GM21576 (cell line): ENCODE data around the gene SULT6B1.
"Not testable (repeated sequence)": the region's sequence is repeated elsewhere in the genome, so short reads cannot be mapped to it uniquely, and the experiment has no call there.

Experiments
- ATAC-seq: cut with Tn5 transposase; IDR thresholded peaks from one replicate; pipeline ENCODE4 v1.9.1; 2021; ENCODE audit warnings: mild to moderate bottlenecking, moderate library complexity; ENCODE audit not compliant: unreplicated experiment

Gene SULT6B1, protein sequence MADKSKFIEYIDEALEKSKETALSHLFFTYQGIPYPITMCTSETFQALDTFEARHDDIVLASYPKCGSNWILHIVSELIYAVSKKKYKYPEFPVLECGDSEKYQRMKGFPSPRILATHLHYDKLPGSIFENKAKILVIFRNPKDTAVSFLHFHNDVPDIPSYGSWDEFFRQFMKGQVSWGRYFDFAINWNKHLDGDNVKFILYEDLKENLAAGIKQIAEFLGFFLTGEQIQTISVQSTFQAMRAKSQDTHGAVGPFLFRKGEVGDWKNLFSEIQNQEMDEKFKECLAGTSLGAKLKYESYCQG

DNA sequence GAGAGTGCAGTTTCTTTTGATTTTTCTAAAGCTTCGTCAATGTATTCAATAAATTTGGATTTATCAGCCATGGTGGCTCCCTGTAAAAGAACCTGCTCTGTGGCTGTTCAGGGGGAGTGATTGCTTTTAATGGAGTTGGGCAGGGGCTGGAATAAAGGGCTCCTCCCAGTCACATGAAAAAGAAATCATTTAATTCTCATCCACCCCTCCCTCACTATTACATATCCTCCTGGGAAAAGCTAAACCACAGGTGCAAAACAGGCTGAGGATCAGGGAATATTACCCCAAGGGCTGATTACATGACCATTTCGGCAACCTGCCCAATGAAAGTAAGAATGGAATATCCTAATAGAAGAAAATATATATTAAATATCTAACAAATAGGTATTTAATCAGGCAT lies at the start of gene SULT6B1:
SULT6B1 (minus strand) TSS at position 101 of the 400 bp plus-strand sequence; CDS start at position 71, 30 bp downstream.
- ATAC-seq, result no peak

DNA sequence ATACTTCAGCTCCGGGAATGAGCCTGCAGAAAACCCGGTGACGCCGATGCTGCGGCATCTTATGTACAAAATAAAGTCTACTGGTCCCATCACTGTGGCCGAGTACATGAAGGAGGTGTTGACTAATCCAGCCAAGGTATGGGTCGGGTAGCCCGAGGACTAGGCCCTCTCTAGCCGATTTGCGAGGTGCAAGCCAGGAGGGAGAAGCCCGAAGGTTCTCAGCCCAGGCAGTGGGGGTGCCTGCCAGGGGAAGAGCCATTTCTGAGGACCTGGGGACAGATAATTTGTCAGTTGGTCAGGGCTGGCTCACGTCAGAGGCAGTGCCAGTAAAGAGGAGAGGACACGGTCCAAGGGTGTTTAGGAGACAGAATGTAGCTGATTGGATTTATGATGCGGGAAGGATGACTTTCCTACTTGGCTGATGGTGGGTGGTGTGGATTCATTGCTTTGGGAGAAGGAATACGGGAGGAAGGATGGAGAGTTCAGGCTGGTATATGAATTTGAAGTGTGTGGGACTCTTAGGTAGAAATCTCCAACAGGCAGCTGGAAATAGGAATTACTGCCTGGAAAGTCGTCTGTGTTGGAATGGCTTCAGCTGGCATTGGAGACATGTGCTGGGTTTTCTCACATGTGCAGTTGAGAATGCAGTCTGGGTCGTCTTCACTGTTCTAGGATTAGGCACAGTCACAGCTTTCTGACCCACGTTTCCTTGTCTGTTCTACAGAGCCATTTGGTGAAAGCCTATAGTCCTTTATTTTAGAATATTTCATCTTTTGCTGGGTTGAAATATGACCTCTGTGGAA lies 43.9 kb upstream of the SULT6B1 start:
- no peak for ATAC-seq

DNA sequence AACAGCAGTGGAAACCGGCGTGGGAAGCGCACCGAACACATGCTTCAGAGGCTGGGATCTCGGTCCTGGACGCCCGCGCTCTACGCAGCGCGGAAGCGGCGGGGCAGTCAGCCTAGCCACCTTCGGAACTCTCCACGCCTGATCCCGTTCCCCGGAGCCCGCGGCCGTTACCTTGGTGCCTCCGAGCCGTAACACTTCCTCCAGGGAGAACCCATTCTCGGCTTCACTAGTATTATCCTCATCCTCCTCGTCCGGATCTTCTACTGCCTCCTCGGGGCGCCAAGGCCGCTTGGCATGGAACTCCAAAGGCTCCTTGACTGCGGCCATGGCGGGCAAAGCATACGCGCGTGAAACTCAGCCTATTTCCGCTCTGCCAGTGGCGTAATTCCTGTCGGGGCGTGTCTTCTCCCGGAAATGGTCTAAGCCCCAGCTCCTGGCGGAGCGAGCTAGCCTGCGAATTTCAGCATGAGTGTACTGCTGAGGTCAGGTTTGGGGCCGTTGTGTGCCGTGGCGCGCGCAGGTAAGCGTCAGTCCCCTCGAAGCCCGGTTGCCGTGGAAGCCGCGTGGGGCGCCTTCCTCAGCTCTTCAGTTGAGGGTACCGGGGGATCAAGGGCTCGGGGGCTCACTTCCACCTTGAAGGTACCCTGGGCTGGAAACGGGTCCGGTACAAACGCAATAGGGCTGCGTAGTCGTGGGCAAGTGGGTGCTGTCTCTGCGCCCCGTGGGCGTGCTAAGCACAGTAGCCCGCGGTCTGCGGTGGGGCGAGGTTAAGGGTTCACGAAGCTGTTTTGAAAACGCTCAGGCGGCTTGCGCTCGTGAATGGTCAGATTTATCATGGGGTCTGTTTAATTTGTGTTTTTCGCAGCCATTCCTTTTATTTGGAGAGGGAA lies 43.0 kb upstream of the SULT6B1 start, which contains the start of the genes CEBPZ and NDUFAF7:
CEBPZ (minus strand) TSS at position 356 of the 890 bp plus-strand sequence; CDS start at position 327, 29 bp downstream.
NDUFAF7 (plus strand) TSS at position 418 of the 890 bp plus-strand sequence; CDS start at position 466, 48 bp downstream.
- ATAC-seq, result peak; percentile 93

DNA sequence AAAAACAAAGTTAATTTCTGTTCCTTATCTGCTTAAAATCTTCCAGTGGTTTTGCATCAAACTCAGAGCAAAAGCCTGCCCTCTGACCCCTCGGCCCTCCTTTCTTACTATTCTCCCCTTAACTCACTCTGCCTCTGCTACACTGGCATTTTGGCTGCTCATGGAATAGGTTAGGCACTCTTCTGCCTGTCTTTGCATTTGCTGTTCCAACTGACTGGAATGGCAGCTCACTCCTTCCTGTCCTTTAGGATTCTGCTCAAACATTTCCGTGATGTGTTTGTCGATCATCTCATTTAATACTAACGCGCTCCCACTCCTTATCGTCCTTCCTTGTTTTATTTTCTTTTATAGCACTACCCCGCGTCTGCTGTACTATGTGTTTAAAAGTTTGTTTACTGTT lies 42.1 kb upstream of the SULT6B1 start:
- ATAC-seq, result no peak

DNA sequence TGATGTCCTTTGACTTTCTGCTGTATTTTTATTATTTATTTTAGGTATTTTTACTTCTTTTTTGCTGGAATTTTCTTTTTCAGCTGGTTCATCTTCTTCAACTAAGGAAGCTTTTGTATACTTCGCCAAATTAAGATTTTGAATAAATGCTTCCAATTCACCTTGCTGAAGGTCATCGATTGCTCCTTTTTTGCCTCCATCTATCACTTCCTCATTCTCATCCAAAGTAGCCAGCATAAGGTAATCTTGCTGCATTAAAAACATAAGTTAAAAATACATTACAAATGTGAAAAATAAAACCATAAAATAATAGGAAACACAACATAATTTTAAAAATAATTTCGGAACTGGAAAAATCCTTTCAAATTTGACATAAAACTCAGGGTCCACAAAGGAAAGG lies 40.3 kb upstream of the SULT6B1 start:
- ATAC-seq, result no peak

DNA sequence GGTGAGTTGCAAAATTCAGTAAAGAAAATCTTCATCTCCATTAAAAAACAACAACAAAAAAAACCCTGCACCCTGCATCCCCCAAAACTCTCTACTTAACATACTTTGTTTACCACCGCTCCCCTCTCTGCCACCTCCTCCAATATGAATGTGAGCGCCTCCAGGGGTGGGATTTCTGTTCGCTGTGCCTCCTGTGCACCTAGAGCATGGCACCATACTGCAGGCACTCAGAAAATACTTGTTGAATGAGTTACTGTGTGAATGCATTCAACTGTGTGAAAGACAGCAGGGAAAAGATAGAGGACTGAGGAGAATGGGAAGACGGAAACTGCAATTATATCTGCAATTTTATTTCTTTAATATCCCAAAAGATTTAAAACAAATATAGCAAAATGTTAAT lies 38.4 kb upstream of the SULT6B1 start:
- ATAC-seq, result no peak

DNA sequence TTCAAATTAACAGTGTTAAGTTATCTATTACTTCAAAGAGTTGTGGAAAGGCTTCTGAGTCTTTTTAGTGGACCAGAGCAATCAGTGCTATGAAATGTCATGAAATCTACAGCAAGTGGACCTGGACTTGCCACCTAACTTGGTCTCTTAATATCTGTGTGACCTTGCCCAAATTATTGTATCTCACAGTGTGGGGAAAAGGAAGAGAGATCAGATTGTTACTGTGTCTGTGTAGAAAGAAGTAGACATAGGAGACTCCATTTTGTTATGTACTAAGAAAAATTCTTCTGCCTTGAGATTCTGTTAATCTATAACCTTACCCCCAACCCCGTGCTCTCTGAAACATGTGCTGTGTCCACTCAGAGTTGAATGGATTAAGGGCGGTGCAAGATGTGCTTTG lies 36.7 kb upstream of the SULT6B1 start:
- ATAC-seq, result not testable (repeated sequence)

DNA sequence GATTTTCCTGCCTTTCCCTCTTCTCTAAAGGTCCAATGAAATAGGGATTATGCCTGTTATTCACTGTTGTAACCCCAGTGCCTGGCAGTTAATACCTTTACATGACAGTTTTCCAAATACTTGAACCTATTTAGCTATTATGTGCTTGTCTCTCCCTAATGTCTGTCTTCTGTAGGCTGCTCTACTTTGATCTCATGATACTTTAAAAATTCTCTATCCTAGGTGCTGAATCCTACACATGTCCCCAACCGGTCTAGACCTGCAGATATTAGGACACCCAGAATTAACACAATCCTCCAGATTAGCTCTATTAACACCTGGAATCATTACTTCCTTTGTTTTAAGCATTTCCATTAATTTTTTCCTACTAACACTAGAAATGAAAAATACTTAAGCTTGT lies 35.6 kb upstream of the SULT6B1 start:
- no peak for ATAC-seq

DNA sequence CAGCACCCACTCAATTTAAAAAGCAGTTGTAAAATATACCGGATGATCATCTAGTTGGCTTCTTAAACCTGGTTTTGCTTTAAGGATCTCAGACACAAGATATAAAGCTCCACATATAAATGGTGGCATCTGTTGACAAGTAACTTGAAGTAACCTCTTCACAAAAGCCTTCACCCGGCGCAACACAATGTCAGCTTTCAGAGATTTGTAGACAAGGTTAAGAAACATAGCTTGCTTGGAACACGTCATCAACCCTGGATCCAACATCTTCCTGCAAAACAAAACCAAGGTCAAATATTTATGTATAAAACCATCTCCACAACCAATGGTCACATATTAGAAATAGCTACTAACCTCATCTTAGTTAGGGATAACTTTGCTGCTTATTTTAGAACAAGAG lies 34.7 kb upstream of the SULT6B1 start:
- ATAC-seq, result no peak

DNA sequence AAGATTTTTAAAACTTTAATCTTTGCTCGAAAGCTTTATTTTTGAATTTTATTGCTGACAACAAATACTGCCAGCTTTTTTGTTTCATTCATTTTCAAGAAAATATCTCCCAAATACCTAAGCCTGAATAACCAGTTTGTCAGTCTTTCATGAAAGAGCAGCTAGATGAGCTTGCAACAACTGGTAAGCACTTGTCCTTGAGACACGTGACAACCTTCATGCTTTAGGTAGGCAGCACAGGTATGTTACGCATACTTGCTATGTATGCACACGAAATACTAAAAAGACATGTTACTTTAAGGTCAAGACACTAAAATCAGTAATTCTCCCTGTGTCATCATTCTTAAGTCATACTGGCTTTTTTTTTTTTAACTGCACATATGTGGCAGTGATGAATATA lies 30.6 kb upstream of the SULT6B1 start:
- ATAC-seq, result no peak

DNA sequence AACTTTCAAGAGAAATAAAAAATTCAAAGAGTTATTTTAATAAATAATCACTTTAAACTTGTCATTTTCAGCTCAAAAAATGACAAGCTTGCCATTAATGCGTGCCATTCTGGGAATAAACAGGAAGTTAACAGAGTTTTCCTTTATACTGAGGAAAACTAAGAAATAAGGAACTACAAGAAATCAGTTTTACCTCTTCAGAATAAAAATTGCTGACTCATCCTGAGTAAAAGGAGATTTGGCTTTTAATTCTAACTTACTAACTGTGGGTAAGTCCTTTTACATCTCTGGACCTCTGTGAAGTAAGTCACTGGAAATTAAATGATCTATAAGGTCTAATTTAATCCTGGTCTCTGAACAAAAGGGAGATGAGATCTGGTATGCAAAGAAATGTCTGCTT lies 26.8 kb upstream of the SULT6B1 start:
- no peak for ATAC-seq

DNA sequence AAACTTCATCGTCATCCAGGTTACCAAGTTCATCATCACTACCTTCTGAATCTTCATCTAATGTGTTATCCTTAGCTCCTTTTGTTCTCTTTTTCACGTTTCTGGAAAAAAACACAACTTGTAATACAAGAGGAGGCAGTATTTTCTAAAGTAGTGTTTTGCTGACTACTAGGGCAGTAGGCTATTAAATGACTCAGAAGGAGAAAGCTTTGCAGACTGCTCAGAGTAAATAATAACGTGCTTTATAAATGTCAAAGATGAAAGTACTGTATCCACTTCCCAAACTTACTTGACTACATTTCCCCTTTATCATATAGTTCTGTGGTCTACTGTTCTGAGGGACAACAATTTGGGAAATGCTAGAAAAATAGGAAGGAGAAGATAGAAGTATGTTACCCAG lies 23.5 kb upstream of the SULT6B1 start:
- no peak for ATAC-seq

DNA sequence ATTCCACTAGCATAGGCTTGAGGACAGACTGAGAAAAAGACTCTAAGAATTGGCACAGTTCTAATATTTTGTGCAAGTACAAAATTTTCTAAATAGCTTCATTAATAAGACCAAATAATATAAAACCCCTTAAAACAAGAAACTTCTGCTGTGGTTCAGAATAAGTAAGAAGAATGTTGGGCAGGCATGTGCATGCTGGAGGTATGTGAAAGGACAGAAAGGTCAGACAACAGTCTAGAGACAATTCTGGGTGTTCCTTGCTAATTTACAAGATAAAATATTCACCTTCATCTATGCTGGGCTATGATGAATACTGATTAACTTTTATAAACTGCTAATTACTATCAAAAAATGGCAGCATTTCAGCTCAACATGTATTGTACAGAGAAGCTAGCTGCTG lies 22.7 kb upstream of the SULT6B1 start:
- ATAC-seq, result no peak

DNA sequence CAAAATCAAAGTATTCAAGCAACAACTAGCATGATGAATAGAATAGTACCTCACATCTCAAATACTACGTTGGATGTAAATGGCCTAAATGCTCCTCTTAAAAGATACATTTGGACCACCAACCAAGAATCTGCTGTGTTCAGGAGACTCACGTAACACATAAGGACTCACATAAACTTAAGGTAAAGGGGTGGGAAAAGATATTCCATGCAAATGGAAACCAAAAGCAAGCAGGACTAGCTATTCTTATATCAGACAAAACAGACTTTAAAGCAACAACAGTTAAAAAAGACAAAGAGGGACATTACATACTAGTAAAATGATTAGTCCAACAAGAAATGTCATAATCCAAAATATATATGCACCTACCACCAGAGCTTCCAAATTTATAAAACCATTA lies 18.3 kb upstream of the SULT6B1 start:
- not testable (repeated sequence) for ATAC-seq

DNA sequence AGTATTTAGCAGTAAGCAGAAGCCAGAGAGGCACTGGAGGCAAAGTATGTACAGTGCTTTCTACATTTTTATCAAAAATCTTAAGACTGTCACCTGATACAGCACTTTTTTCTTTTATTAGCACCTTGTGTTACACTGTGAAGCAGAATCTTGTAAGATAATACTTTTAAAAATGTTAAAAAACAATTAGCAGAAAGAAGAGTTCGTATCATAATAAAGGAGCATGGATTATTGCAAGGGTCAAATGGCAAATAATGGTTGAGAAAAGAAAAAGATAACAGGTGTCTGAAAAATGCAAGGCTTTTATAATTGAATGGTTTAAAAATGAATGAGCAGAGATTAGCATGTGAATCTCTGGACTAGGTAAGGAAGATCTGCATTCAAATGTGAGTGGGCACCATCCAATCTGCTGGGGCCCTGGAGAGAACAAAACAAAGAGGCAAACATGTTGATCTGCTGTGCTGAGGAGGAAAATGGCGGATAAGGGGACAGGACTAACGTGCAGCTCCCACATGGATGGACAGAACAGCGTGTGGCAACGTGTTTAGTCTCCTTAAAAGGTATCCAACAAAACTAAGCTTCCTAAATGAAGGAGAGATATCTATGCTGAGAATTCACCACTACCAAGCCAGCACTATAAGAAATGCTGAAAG lies 17.3 kb upstream of the SULT6B1 start:
- no peak for ATAC-seq

DNA sequence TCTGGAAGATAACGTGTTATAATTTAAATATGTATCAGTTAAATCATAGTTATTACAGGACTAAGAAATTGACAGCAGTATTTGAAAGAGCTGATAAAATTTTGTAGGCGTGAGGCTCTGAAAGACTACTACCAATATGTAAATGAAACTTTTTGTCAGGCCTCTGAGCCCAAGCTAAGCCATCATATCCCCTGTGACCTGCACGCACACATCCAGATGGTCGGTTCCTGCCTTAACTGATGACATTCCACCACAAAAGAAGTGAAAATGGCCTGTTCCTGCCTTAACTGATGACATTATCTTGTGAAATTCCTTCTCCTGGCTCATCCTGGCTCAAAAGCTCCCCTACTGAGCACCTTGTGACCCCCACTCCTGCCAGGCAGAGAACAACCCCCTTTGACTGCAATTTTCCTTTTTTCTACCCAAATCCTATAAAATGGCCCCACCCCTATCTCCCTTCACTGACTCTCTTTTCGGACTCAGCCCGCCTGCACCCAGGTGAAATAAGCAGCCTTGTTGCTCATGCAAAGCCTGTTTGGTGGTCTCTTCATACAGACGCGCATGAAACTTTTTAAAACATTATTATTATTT lies 16.7 kb upstream of the SULT6B1 start:
- not testable (repeated sequence) for ATAC-seq

DNA sequence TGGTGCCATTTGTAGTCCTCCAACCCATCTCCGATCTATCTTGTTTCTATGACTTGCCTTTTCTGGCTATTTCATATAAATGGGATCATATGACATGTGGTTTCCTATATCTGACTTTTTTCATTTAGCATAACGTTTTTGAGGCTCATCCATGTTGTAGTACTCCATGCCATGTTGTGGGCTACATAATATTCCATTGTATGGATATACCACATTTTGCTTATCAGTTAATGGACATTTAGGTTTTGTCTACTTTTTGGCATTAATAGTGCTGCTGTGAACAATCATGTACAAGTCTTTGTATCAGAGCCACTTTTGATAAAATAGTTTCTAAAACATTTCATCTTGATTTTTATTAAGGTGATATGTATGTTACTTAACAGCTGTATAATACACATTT lies 15.2 kb upstream of the SULT6B1 start:
- ATAC-seq, result no peak

DNA sequence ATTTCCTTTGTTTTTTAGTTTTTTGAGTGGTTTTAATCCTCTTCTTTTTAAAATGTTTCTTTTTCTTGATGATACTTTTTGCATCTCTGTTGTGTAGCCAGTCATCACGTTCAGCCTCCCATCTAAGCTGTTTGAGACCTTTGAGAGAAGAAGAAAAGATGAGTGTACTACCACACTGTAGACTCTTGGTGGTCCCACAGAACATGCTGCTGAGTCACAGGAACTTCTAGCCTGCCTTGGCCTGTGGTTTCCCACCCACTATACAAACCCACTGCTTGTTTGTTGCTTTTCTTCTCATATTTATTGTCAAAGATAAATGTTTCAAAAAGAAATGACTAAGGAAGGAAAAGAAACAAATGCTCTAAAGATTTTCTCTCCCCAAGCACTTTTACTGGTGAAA lies 13.3 kb upstream of the SULT6B1 start:
- ATAC-seq, result no peak

DNA sequence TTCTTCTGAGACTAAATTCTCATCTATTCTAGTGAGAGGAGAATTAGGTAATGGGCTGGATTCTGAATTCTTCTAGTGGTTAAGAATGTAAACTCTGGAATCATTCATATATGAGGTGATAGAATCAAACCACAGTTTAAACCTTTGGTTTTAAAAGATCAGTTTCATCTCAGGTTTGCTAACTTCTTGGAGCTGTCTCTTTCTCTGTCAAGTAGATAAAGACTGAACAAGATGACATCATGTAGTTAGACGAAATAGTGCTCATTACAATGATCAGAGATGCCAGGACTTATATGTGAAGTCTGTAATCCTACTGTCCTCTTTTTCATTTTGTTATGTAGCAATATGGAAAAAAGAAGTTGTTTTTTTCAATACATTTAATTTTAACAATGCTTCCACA lies 12.7 kb upstream of the SULT6B1 start:
- no peak for ATAC-seq

DNA sequence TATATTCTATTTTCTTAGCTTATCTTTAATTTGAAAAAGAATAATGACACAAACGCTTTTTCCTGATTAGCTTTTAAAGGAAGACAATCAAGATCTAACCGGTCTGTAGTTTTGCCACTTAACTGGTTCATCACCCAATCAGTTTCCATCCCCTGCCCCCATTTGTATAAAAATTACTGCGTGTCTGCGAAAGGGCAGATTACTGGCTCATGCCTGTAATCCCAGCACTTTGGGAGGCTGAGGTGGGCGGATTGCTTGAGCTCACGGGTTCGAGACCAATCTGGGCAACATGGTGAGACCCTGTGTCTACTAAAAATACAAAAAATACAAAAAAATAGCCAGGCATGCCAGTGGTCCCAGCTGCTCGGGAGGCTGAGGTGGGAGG lies 10.2 kb upstream of the SULT6B1 start:
- no peak for ATAC-seq
